Measurements from ENCODE around the gene MEI4. TPM values are rescaled to one million over a fixed set of nuclear protein-coding genes. Genes with fewer than 3 reads are reported as not detected.
"Not testable (repeated sequence)": the region's sequence is repeated elsewhere in the genome, so short reads cannot be mapped to it uniquely, and the experiment has no call there.

The MEI4 gene
- total RNA-seq, 1 donor from 2014 or later, result 0.06 TPM

- DNase-seq (ENCODE audit: low read depth), result no peak
- no peak for TF ChIP-seq CTCF (conservative IDR thresholded peaks at IDR 0.05; ENCODE audit: low read depth, low read length)
- H3K4me3 ChIP-seq (ENCODE audit: low read depth, low read length), result no peak overlapping the region
Observed at GRCh38 chr6:77669913-77670312, 17.1 kb downstream of the MEI4 start.

- no peak for DNase-seq (ENCODE audit: low read depth)
- TF ChIP-seq CTCF (conservative IDR thresholded peaks at IDR 0.05; ENCODE audit: low read depth, low read length), result no peak
- no peak overlapping the region for H3K4me3 ChIP-seq (ENCODE audit: low read depth, low read length)
Observed at GRCh38 chr6:77674211-77674610, 21.4 kb downstream of the MEI4 start.

- no peak for TF ChIP-seq CTCF (conservative IDR thresholded peaks at IDR 0.05; ENCODE audit: low read depth, low read length)
- H3K4me3 ChIP-seq (ENCODE audit: low read depth, low read length), result no peak overlapping the region
- DNase-seq (ENCODE audit: low read depth), result no peak
Observed at GRCh38 chr6:77678048-77678447, 25.2 kb downstream of the MEI4 start.

- DNase-seq (ENCODE audit: low read depth), result no peak
- TF ChIP-seq CTCF (conservative IDR thresholded peaks at IDR 0.05; ENCODE audit: low read depth, low read length), result no peak
- no peak overlapping the region for H3K4me3 ChIP-seq (ENCODE audit: low read depth, low read length)
Observed at GRCh38 chr6:77683515-77683914, 30.7 kb downstream of the MEI4 start.

GRCh38 chr6:77686931-77687330, 34.1 kb downstream of the MEI4 start:
- DNase-seq (ENCODE audit: low read depth), result no peak
- TF ChIP-seq CTCF (conservative IDR thresholded peaks at IDR 0.05; ENCODE audit: low read depth, low read length), result no peak
- H3K4me3 ChIP-seq (ENCODE audit: low read depth, low read length), result no peak overlapping the region

GRCh38 chr6:77688649-77689048, 35.8 kb downstream of the MEI4 start:
- TF ChIP-seq CTCF (conservative IDR thresholded peaks at IDR 0.05; ENCODE audit: low read depth, low read length), result no peak
- no peak for DNase-seq (ENCODE audit: low read depth)
- no peak overlapping the region for H3K4me3 ChIP-seq (ENCODE audit: low read depth, low read length)

- not testable (repeated sequence) for DNase-seq (ENCODE audit: low read depth); H3K4me3 ChIP-seq (ENCODE audit: low read depth, low read length)
Observed at GRCh38 chr6:77700095-77700494, 47.3 kb downstream of the MEI4 start.

- no peak for TF ChIP-seq CTCF (conservative IDR thresholded peaks at IDR 0.05; ENCODE audit: low read depth, low read length)
- no peak overlapping the region for H3K4me3 ChIP-seq (ENCODE audit: low read depth, low read length)
- no peak for DNase-seq (ENCODE audit: low read depth)
Observed at GRCh38 chr6:77707603-77708002, 54.8 kb downstream of the MEI4 start.
